Vagina (tissue), 2 donors: ENCODE data around the gene DACH1. TPM values are rescaled to one million over a fixed set of nuclear protein-coding genes. Genes with fewer than 3 reads are reported as not detected.

Experiments used
- DNase-seq, 2 donors: peaks; one replicate each; pipeline ENCODE4 v3.0.0-alpha.2; 2017; ENCODE audit errors: extremely low spot score in 2 of 2
- H3K27ac ChIP-seq: fragments of 200-600 bp; sonication (generic); one replicate; pipeline ENCODE4 v1.5.1; 2019
- H3K27me3 ChIP-seq: fragments of 200-600 bp; sonication (generic); one replicate; pipeline ENCODE4 v1.5.1; 2019
- H3K36me3 ChIP-seq, 2 donors: fragments of 200-600 bp; sonication (generic); one replicate each; pipeline ENCODE4 v1.5.1; 2017 to 2019
- H3K4me1 ChIP-seq: fragments of 200-600 bp; sonication (generic); one replicate; pipeline ENCODE4 v1.5.1; 2019
- H3K4me3 ChIP-seq, 2 donors: fragments of 200-600 bp; sonication (generic); 1 replicate in 1 of 2; 2 replicates in 1 of 2; pipeline ENCODE4 v1.5.1; 2016 to 2019
- H3K9me3 ChIP-seq: fragments of 200-600 bp; sonication (generic); one replicate; pipeline ENCODE4 v1.5.1; 2019
- CTCF ChIP-seq, 3 experiments: fragments of 450-650 bp in 2 of 3; fragments of 200-600 bp in 1 of 3; sonication (generic) in 1 of 3; IDR thresholded peaks; one replicate each; pipeline ENCODE4 v1.5.1; 2017 to 2019; ENCODE audit warnings: antibody characterized with exemption in 3 of 3, mild to moderate bottlenecking in 2 of 3, moderate library complexity in 2 of 3
- POLR2A ChIP-seq, 2 donors: fragments of 450-650 bp; IDR thresholded peaks; one replicate each; pipeline ENCODE4 v1.6.1; 2017; ENCODE audit warnings: antibody characterized with exemption in 2 of 2, mild to moderate bottlenecking in 2 of 2, moderate library complexity in 2 of 2
- POLR2AphosphoS5 ChIP-seq, 2 donors: sonication (generic); formaldehyde crosslinking; IDR thresholded peaks; one replicate each; pipeline ENCODE4 v1.9.0; 2017; ENCODE audit warnings: antibody characterized with exemption in 2 of 2, mild to moderate bottlenecking in 2 of 2, low read depth in 1 of 2; ENCODE audit not compliant: insufficient read depth in 1 of 2
- intact Hi-C: fragments of 100-400 bp; cut with DNase I; formaldehyde crosslinking; loops from one replicate; pipeline ENCODE4 v1.15.1; 2023
- total RNA-seq: library from RNA; depleted of rRNA; stranded (reverse); fragments of >200 nt; gene quantifications from one replicate; pipeline ENCODE4 v1.2.3, GENCODE V29; 2016

The DACH1 gene
- total RNA-seq, 1 donor from 2014 or later = 7.9 TPM

- TF ChIP-seq CTCF (IDR thresholded peaks at IDR 0.05) = no peak
- TF ChIP-seq POLR2A (IDR thresholded peaks at IDR 0.05) = no peak
- TF ChIP-seq POLR2AphosphoS5 (IDR thresholded peaks at IDR 0.05; ENCODE audit: insufficient read depth in 1 of 2, low read depth in 1 of 2) = no peak
- no peak for DNase-seq
- intact Hi-C loops = no loop called here
- H3K36me3 ChIP-seq = no peaks in the 10 kb centered on the region
- H3K4me1 ChIP-seq = no peaks in the 10 kb centered on the region
- no peaks in the 10 kb centered on the region for H3K9me3 ChIP-seq
- H3K4me3 ChIP-seq = no peak overlapping the region
- H3K27me3 ChIP-seq = no peaks in the 10 kb centered on the region
- H3K27ac ChIP-seq = no peak overlapping the region
Measured at GRCh38 chr13:71461892-71462291, 405.1 kb downstream of the DACH1 start.

- no peaks in the 10 kb centered on the region for H3K4me1 ChIP-seq
- no peak for DNase-seq
- no peaks in the 10 kb centered on the region for H3K36me3 ChIP-seq
- no peaks in the 10 kb centered on the region for H3K27me3 ChIP-seq
- no peaks in the 10 kb centered on the region for H3K9me3 ChIP-seq
- TF ChIP-seq CTCF (IDR thresholded peaks at IDR 0.05) (no peak), POLR2A (IDR thresholded peaks at IDR 0.05) (no peak), POLR2AphosphoS5 (IDR thresholded peaks at IDR 0.05; ENCODE audit: insufficient read depth in 1 of 2, low read depth in 1 of 2) (no peak)
- intact Hi-C loops = no loop called here
- no peak overlapping the region for H3K27ac ChIP-seq
- no peak overlapping the region for H3K4me3 ChIP-seq
Measured at GRCh38 chr13:71460211-71460610, 406.8 kb downstream of the DACH1 start.

GRCh38 chr13:71459708-71460107 is 407.3 kb downstream of the DACH1 start:
- H3K4me1 ChIP-seq = no peaks in the 10 kb centered on the region
- no peaks in the 10 kb centered on the region for H3K27me3 ChIP-seq
- no peak overlapping the region for H3K4me3 ChIP-seq
- no peak for DNase-seq
- no peaks in the 10 kb centered on the region for H3K9me3 ChIP-seq
- intact Hi-C loops = no loop called here
- no peak for TF ChIP-seq POLR2AphosphoS5 (IDR thresholded peaks at IDR 0.05; ENCODE audit: insufficient read depth in 1 of 2, low read depth in 1 of 2)
- no peak for TF ChIP-seq POLR2A (IDR thresholded peaks at IDR 0.05)
- TF ChIP-seq CTCF (IDR thresholded peaks at IDR 0.05) = no peak
- no peak overlapping the region for H3K27ac ChIP-seq
- H3K36me3 ChIP-seq = no peaks in the 10 kb centered on the region

- Histone ChIP-seq H3K4me3 (no peak overlapping the region), H3K4me1 (no peaks in the 10 kb centered on the region), H3K27ac (no peak overlapping the region), H3K36me3 (no peaks in the 10 kb centered on the region), H3K9me3 (no peaks in the 10 kb centered on the region), H3K27me3 (no peaks in the 10 kb centered on the region)
- no peak for DNase-seq
- intact Hi-C loops = no loop called here
- TF ChIP-seq POLR2A (IDR thresholded peaks at IDR 0.05) = no peak
- no peak for TF ChIP-seq CTCF (IDR thresholded peaks at IDR 0.05)
- TF ChIP-seq POLR2AphosphoS5 (IDR thresholded peaks at IDR 0.05; ENCODE audit: insufficient read depth in 1 of 2, low read depth in 1 of 2) = no peak
Measured at GRCh38 chr13:71457645-71458044, 409.4 kb downstream of the DACH1 start.

GRCh38 chr13:71456136-71456535 is 410.9 kb downstream of the DACH1 start:
- Histone ChIP-seq H3K27ac (no peak overlapping the region), H3K4me3 (no peak overlapping the region), H3K36me3 (no peaks in the 10 kb centered on the region), H3K4me1 (no peaks in the 10 kb centered on the region), H3K27me3 (no peaks in the 10 kb centered on the region), H3K9me3 (no peaks in the 10 kb centered on the region)
- DNase-seq = no peak
- TF ChIP-seq CTCF (IDR thresholded peaks at IDR 0.05) = no peak
- no peak for TF ChIP-seq POLR2AphosphoS5 (IDR thresholded peaks at IDR 0.05; ENCODE audit: insufficient read depth in 1 of 2, low read depth in 1 of 2)
- TF ChIP-seq POLR2A (IDR thresholded peaks at IDR 0.05) = no peak
- intact Hi-C loops = no loop called here
